Pons (tissue), 1 donor: ENCODE measurements around the gene CAVIN4.
A peak's percentile ranks its signal among the peaks of the same experiment; 100 is the strongest.

ENCODE experiments used
- DNase-seq: peaks from one replicate; pipeline ENCODE4 v3.0.0-alpha.2; 2016; ENCODE audit warnings: low spot score

The CAVIN4 gene

GRCh38 chr9:100590481-100590880 lies 12.6 kb downstream of the CAVIN4 start:
- no peak for DNase-seq

GRCh38 chr9:100591139-100591538 lies 13.3 kb downstream of the CAVIN4 start:
- DNase-seq, result no peak

GRCh38 chr9:100591639-100592412 lies 13.9 kb downstream of the CAVIN4 start:
- DNase-seq, result no peak

GRCh38 chr9:100595391-100596199 lies 17.7 kb downstream of the CAVIN4 start:
- peak; percentile 92 for DNase-seq

GRCh38 chr9:100597236-100597635 lies 19.4 kb downstream of the CAVIN4 start:
- DNase-seq, result no peak

- peak; percentile 69 for DNase-seq
These were observed 20.8 kb downstream of the CAVIN4 start for GRCh38 chr9:100598641-100599145.

GRCh38 chr9:100600521-100601079 lies 22.7 kb downstream of the CAVIN4 start:
- DNase-seq, result no peak

- DNase-seq, result peak; percentile 79
These were observed 23.3 kb downstream of the CAVIN4 start for GRCh38 chr9:100601216-100601615.

GRCh38 chr9:100602342-100602801 lies 24.5 kb downstream of the CAVIN4 start:
- DNase-seq, result peak; percentile 81

- DNase-seq, result no peak
These were observed 27.5 kb downstream of the CAVIN4 start for GRCh38 chr9:100605405-100605804.

- no peak for DNase-seq
These were observed 41.3 kb downstream of the CAVIN4 start for GRCh38 chr9:100619194-100619593.

GRCh38 chr9:100619665-100620064 lies 41.8 kb downstream of the CAVIN4 start:
- no peak for DNase-seq

GRCh38 chr9:100623969-100624368 lies 46.1 kb downstream of the CAVIN4 start:
- DNase-seq, result no peak

- DNase-seq, result no peak
These were observed 49.1 kb downstream of the CAVIN4 start for GRCh38 chr9:100626949-100627348.

GRCh38 chr9:100637787-100638186 lies 59.9 kb downstream of the CAVIN4 start:
- DNase-seq, result no peak
